ENCODE data around the gene LRP1. TPM values are rescaled to one million over a fixed set of nuclear protein-coding genes. Genes with fewer than 3 reads are reported as not detected.

LRP1 gene
- total and polyA plus RNA-seq, 2 of the 13 experiments (the other 11 are each of a cell fraction or from before 2014, with no cell fraction given), result 14.7 to 30.8 TPM

DNA sequence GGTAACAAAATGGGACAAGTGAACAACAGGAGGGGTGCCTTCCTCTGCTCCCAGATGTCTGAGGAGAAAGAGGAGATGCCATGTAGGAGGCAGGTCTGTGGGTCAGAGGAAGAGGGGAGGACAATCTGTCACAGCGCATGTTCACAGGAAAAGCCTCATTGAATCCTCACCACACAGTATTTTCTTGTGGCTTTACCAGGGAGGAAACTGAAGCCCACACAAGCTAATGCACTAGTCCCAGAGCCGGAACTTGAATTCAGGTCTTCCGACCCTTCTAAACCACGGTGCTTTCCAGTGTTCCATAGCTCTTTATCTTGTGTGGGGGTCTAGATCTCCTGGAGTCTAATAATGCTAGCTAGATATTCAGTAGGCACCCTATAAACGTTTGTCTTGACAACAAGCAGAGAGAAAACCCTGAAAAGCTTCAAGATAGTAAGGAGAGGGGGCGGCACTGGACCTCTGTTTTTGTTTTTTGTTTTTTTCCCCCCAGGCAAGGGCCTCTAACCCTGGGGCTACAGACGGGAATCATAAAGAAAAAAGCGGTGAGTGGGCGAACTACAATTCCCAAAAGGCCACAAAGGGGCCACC lies 100.9 kb downstream of the LRP1 start (continued):
- TF ChIP-seq, protein P1, sequence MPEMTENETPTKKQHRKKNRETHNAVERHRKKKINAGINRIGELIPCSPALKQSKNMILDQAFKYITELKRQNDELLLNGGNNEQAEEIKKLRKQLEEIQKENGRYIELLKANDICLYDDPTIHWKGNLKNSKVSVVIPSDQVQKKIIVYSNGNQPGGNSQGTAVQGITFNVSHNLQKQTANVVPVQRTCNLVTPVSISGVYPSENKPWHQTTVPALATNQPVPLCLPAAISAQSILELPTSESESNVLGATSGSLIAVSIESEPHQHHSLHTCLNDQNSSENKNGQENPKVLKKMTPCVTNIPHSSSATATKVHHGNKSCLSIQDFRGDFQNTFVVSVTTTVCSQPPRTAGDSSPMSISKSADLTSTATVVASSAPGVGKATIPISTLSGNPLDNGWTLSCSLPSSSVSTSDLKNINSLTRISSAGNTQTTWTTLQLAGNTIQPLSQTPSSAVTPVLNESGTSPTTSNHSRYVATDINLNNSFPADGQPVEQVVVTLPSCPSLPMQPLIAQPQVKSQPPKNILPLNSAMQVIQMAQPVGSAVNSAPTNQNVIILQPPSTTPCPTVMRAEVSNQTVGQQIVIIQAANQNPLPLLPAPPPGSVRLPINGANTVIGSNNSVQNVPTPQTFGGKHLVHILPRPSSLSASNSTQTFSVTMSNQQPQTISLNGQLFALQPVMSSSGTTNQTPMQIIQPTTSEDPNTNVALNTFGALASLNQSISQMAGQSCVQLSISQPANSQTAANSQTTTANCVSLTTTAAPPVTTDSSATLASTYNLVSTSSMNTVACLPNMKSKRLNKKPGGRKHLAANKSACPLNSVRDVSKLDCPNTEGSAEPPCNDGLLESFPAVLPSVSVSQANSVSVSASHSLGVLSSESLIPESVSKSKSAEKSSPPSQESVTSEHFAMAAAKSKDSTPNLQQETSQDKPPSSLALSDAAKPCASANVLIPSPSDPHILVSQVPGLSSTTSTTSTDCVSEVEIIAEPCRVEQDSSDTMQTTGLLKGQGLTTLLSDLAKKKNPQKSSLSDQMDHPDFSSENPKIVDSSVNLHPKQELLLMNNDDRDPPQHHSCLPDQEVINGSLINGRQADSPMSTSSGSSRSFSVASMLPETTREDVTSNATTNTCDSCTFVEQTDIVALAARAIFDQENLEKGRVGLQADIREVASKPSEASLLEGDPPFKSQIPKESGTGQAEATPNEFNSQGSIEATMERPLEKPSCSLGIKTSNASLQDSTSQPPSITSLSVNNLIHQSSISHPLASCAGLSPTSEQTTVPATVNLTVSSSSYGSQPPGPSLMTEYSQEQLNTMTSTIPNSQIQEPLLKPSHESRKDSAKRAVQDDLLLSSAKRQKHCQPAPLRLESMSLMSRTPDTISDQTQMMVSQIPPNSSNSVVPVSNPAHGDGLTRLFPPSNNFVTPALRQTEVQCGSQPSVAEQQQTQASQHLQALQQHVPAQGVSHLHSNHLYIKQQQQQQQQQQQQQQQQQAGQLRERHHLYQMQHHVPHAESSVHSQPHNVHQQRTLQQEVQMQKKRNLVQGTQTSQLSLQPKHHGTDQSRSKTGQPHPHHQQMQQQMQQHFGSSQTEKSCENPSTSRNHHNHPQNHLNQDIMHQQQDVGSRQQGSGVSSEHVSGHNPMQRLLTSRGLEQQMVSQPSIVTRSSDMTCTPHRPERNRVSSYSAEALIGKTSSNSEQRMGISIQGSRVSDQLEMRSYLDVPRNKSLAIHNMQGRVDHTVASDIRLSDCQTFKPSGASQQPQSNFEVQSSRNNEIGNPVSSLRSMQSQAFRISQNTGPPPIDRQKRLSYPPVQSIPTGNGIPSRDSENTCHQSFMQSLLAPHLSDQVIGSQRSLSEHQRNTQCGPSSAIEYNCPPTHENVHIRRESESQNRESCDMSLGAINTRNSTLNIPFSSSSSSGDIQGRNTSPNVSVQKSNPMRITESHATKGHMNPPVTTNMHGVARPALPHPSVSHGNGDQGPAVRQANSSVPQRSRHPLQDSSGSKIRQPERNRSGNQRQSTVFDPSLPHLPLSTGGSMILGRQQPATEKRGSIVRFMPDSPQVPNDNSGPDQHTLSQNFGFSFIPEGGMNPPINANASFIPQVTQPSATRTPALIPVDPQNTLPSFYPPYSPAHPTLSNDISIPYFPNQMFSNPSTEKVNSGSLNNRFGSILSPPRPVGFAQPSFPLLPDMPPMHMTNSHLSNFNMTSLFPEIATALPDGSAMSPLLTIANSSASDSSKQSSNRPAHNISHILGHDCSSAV (CRISPR knock-in tag; IDR thresholded peaks at IDR 0.05; ENCODE audit: borderline replicate concordance), result no peak
- TF ChIP-seq ZNF496 (CRISPR knock-in tag; IDR thresholded peaks at IDR 0.05; ENCODE audit: insufficient replicate concordance) (no peak), ZNF816 (CRISPR knock-in tag; IDR thresholded peaks at IDR 0.05; ENCODE audit: borderline replicate concordance) (no peak), NCOA1 (CRISPR knock-in tag; IDR thresholded peaks at IDR 0.05) (0 out of 2 replicates have a peak, but pooled peaks have one; percentile 45), KLF16 (CRISPR knock-in tag; IDR thresholded peaks at IDR 0.05) (no peak), SSRP1 (CRISPR knock-in tag; IDR thresholded peaks at IDR 0.05) (no peak; the same call in 1 of the 2 replicates)
- TF ChIP-seq, protein P2, sequence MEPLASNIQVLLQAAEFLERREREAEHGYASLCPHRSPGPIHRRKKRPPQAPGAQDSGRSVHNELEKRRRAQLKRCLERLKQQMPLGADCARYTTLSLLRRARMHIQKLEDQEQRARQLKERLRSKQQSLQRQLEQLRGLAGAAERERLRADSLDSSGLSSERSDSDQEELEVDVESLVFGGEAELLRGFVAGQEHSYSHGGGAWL (CRISPR knock-in tag; IDR thresholded peaks at IDR 0.05), result no peak

All from HepG2 (cell line).